K562 (cell line): ENCODE results near the gene RBM12. TPM values are rescaled to one million over a fixed set of nuclear protein-coding genes. Genes with fewer than 3 reads are reported as not detected.

Source experiments
- CC2D1A ChIP-seq: fragments of 450-650 bp; IDR thresholded peaks from 2 replicates; pipeline ENCODE4 v1.6.1; 2017; ENCODE audit warnings: mild to moderate bottlenecking
- CREM ChIP-seq: IDR thresholded peaks from 2 replicates; pipeline ENCODE4 v1.6.1; 2014; ENCODE audit warnings: antibody characterized with exemption, low read depth
- ETV1 ChIP-seq: fragments of 450-650 bp; conservative IDR thresholded peaks from 2 replicates; pipeline ENCODE4 v1.6.1; 2016; ENCODE audit warnings: missing genetic modification characterization, control low read depth, low read depth, missing compliant biosample characterization
- FIP1L1 ChIP-seq: fragments of 200-400 bp; formaldehyde crosslinking; IDR thresholded peaks from 2 replicates; pipeline ENCODE4 v1.6.1; 2018; ENCODE audit warnings: mild to moderate bottlenecking, low read depth, low read length; ENCODE audit not compliant: poor library complexity, severe bottlenecking
- HDAC8 ChIP-seq: fragments of 450-650 bp; IDR thresholded peaks from 2 replicates; pipeline ENCODE4 v1.6.1; 2016; ENCODE audit warnings: mild to moderate bottlenecking, missing genetic modification characterization, moderate library complexity, missing compliant biosample characterization
- HLTF ChIP-seq: fragments of 450-650 bp; IDR thresholded peaks from 2 replicates; pipeline ENCODE4 v1.6.1; 2016
- KDM1A ChIP-seq, 2 experiments: fragments of 450-650 bp; IDR thresholded peaks; 2 replicates each; pipeline ENCODE4 v1.6.1; 2016; ENCODE audit warnings: mild to moderate bottlenecking in 2 of 2
- KLF13 ChIP-seq: fragments of 450-650 bp; IDR thresholded peaks from 2 replicates; pipeline ENCODE4 v1.6.1; 2016; ENCODE audit warnings: missing genetic modification characterization, low read depth, mild to moderate bottlenecking, missing compliant biosample characterization, moderate library complexity, borderline replicate concordance
- MIER1 ChIP-seq: fragments of 450-650 bp; IDR thresholded peaks from 2 replicates; pipeline ENCODE4 v1.6.1; 2016; ENCODE audit warnings: antibody characterized with exemption, mild to moderate bottlenecking, low read depth
- PHF21A ChIP-seq: fragments of 450-650 bp; IDR thresholded peaks from 2 replicates; pipeline ENCODE4 v1.6.1; 2017; ENCODE audit warnings: low read depth, borderline replicate concordance
- SUPT5H ChIP-seq: fragments of 450-650 bp; IDR thresholded peaks from 2 replicates; pipeline ENCODE4 v1.6.1; 2016
- TRIM28 ChIP-seq: fragments of 450-650 bp; IDR thresholded peaks from 2 replicates; pipeline ENCODE4 v1.6.1; 2017
- XRCC4 ChIP-seq: IDR thresholded peaks from one replicate; pipeline ENCODE4 v1.6.1; 2011; ENCODE audit not compliant: insufficient read depth, insufficient read length; ENCODE audit errors: extremely low read depth
- YBX1 ChIP-seq: fragments of 450-650 bp; IDR thresholded peaks from 2 replicates; pipeline ENCODE4 v1.7.1; 2016; ENCODE audit warnings: mild to moderate bottlenecking
- ZNF324 ChIP-seq: fragments of 250-450 bp; sonication (Bioruptor Pico); IDR thresholded peaks from 2 replicates; pipeline ENCODE4 v1.4.0; 2020; ENCODE audit warnings: mild to moderate bottlenecking
- ZNF699 ChIP-seq: fragments of 250-450 bp; sonication (Bioruptor Pico); IDR thresholded peaks from 2 replicates; pipeline ENCODE4 v1.8.0; 2021; ENCODE audit warnings: mild to moderate bottlenecking, moderate library complexity; ENCODE audit not compliant: insufficient replicate concordance
- ZNF75A ChIP-seq: fragments of 450-650 bp; formaldehyde crosslinking; IDR thresholded peaks from 2 replicates; pipeline ENCODE4 v1.4.0; 2020; ENCODE audit warnings: mild to moderate bottlenecking
- polyA plus RNA-seq, 8 experiments: library from polyadenylated mRNA; depleted of rRNA in 4 of 8; stranded (reverse) in 5 of 8; unstranded in 3 of 8; fragments of >200 nt; fragmentation: Nextera tagmentation in 2 of 8; fragmentation: Illumina TruSeq in 1 of 8; extraction: Ambion mirVana in 2 of 8; extraction: Trizol in 1 of 8; gene quantifications; 2 replicates each; pipeline versions ENCODE4 v1.2.1 to v1.2.3, GENCODE V29; 2011 to 2014; ENCODE audit warnings: inconsistent platforms in 1 of 8, missing spikeins in 1 of 8
- total RNA-seq, 7 experiments: library from RNA; depleted of rRNA in 6 of 7; stranded (reverse); fragments of >200 nt in 6 of 7; fragmentation: Illumina TruSeq in 2 of 7; extraction: Trizol in 2 of 7; gene quantifications; 2 replicates each; pipeline versions ENCODE4 v1.2.1 to v1.2.3, GENCODE V29; 2011 to 2021; ENCODE audit warnings: low replicate concordance in 1 of 7
- TF ChIP-seq, protein P1 (sequence below): fragments of 450-650 bp; IDR thresholded peaks from 2 replicates; pipeline ENCODE4 v1.6.1; 2018; ENCODE audit warnings: mild to moderate bottlenecking, low read depth; ENCODE audit not compliant: partially characterized antibody
- TF ChIP-seq, protein P2 (sequence below), 2 experiments: fragments of 450-650 bp; IDR thresholded peaks; 2 replicates each; pipeline ENCODE4 v1.6.1; 2016
- TF ChIP-seq, protein P3 (sequence below): IDR thresholded peaks from 2 replicates; pipeline ENCODE4 v1.6.1; 2011; ENCODE audit warnings: borderline replicate concordance, low read depth, mild to moderate bottlenecking, moderate library complexity, low read length; ENCODE audit not compliant: insufficient read depth, poor library complexity, severe bottlenecking
- TF ChIP-seq, protein P4 (sequence below): fragments of 250-450 bp; sonication (Bioruptor Pico); IDR thresholded peaks from 2 replicates; pipeline ENCODE4 v1.8.0; 2022; ENCODE audit warnings: moderate library complexity, mild to moderate bottlenecking, inconsistent platforms

Gene RBM12
- total and polyA plus RNA-seq, 9 of the 15 experiments (the other 6 are each of a cell fraction or from before 2014, with no cell fraction given) = 5.0 to 162 (median 73.3) TPM

DNA sequence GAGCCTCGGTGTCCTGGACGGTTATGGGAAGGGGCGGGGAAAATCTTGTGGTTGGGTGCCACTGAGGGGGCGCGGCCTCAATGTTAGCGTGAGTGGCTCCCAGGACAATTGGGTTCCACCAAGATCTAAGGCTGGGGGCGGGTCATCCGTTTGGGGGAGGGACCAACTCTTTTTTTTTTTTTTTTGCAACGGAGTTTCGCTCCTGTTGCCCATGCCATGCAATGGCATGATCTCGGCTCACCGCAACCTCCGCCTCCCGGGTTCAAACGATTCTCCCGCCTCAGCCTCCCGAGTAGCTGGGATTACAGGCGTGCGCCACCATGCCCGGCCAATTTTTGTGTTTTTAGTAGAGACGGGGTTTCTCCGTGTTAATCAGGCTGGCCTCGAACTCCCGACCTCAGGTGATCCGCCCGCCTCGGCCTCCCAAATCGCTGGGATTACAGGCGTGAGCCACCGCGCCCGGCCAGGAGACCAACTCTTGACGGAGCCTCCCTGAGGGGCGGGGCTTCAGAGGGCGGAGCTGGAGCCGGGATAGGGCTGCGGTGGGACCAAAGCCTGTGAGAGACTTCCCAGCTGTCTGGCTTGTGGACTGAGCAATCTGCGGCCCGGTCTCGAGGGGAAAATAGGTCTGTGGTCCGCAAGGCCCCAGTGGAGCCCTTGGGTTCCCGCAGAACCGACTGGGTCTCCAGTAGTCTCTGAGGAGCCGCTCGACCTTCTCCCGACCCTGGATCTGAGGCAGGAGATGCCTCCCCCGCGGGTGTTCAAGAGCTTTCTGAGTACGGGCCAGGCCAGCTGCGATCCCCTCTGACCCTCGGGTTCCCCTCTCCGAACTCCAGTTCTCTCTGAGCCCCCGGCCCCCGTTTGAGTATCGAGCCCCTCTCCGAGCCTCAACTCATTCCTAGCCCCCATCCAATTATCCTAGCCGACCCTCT is 48.0 kb downstream of the RBM12 start (continued):
- TF ChIP-seq, protein P1, sequence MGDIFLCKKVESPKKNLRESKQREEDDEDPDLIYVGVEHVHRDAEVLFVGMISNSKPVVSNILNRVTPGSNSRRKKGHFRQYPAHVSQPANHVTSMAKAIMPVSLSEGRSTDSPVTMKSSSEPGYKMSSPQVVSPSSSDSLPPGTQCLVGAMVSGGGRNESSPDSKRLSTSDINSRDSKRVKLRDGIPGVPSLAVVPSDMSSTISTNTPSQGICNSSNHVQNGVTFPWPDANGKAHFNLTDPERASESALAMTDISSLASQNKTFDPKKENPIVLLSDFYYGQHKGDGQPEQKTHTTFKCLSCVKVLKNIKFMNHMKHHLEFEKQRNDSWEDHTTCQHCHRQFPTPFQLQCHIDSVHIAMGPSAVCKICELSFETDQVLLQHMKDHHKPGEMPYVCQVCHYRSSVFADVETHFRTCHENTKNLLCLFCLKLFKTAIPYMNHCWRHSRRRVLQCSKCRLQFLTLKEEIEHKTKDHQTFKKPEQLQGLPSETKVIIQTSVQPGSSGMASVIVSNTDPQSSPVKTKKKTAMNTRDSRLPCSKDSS = peak; percentile 37
- TF ChIP-seq CREM = no peak
- no peak for TF ChIP-seq ZNF699 (CRISPR knock-in tag)
- TF ChIP-seq HLTF = peak; percentile 88
- no peak for TF ChIP-seq PHF21A
- no peak for TF ChIP-seq XRCC4
- TF ChIP-seq ETV1 (tag) = no peak
- TF ChIP-seq YBX1 = no peak
- no peak for TF ChIP-seq ZNF75A (CRISPR knock-in tag)
- TF ChIP-seq CC2D1A = peak; percentile 80
- no peak for TF ChIP-seq HDAC8
- TF ChIP-seq, protein P2, sequence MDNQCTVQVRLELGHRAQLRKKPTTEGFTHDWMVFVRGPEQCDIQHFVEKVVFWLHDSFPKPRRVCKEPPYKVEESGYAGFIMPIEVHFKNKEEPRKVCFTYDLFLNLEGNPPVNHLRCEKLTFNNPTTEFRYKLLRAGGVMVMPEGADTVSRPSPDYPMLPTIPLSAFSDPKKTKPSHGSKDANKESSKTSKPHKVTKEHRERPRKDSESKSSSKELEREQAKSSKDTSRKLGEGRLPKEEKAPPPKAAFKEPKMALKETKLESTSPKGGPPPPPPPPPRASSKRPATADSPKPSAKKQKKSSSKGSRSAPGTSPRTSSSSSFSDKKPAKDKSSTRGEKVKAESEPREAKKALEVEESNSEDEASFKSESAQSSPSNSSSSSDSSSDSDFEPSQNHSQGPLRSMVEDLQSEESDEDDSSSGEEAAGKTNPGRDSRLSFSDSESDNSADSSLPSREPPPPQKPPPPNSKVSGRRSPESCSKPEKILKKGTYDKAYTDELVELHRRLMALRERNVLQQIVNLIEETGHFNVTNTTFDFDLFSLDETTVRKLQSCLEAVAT (IDR thresholded peaks at IDR 0.05) = peak; percentile 66 to 69; a peak in 1 of 4 replicates
- TF ChIP-seq SUPT5H = peak; percentile 53
- TF ChIP-seq KLF13 (tag) = no peak
- TF ChIP-seq MIER1 = peak; percentile 67; the same call in 1 of the 2 replicates
- TF ChIP-seq, protein P3, sequence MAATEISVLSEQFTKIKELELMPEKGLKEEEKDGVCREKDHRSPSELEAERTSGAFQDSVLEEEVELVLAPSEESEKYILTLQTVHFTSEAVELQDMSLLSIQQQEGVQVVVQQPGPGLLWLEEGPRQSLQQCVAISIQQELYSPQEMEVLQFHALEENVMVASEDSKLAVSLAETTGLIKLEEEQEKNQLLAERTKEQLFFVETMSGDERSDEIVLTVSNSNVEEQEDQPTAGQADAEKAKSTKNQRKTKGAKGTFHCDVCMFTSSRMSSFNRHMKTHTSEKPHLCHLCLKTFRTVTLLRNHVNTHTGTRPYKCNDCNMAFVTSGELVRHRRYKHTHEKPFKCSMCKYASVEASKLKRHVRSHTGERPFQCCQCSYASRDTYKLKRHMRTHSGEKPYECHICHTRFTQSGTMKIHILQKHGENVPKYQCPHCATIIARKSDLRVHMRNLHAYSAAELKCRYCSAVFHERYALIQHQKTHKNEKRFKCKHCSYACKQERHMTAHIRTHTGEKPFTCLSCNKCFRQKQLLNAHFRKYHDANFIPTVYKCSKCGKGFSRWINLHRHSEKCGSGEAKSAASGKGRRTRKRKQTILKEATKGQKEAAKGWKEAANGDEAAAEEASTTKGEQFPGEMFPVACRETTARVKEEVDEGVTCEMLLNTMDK = no peak
- TF ChIP-seq TRIM28 = peak; percentile 88; the same call in 1 of the 2 replicates
- no peak for TF ChIP-seq ZNF324 (CRISPR knock-in tag)
- no peak for TF ChIP-seq FIP1L1
- TF ChIP-seq, protein P4, sequence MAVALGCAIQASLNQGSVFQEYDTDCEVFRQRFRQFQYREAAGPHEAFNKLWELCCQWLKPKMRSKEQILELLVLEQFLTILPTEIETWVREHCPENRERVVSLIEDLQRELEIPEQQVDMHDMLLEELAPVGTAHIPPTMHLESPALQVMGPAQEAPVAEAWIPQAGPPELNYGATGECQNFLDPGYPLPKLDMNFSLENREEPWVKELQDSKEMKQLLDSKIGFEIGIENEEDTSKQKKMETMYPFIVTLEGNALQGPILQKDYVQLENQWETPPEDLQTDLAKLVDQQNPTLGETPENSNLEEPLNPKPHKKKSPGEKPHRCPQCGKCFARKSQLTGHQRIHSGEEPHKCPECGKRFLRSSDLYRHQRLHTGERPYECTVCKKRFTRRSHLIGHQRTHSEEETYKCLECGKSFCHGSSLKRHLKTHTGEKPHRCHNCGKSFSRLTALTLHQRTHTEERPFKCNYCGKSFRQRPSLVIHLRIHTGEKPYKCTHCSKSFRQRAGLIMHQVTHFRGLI = 0 out of 2 replicates have a peak, but pooled peaks have one; percentile 27
- TF ChIP-seq KDM1A (IDR thresholded peaks at IDR 0.05) = peak in 1 of 2 experiments; percentile 72; a peak in 2 of 4 replicates
